Astrocyte of the spinal cord (primary cell): ENCODE measurements around the gene EFCAB11.

Experiments used
- DNase-seq: peaks from one replicate; pipeline ENCODE4 v3.0.0; 2011; ENCODE audit warnings: low read depth, low spot score
- H3K4me3 ChIP-seq: 2 replicates; pipeline ENCODE4 v1.5.1; 2011; ENCODE audit warnings: low read depth, mild to moderate bottlenecking, low read length, moderate library complexity
- CTCF ChIP-seq: IDR thresholded peaks from 2 replicates; pipeline ENCODE4 v1.5.1; 2012; ENCODE audit warnings: low read depth, mild to moderate bottlenecking, low read length, inconsistent platforms
- in situ Hi-C: cut with HindIII; loops from 2 replicates; pipeline ENCODE4 v1.10.0; 2017; ENCODE audit warnings: low sequenced_read_pairs

Gene EFCAB11

GRCh38 chr14:89973234-89973823 is 18.8 kb upstream of the EFCAB11 start:
- DNase-seq, result peak; percentile 67
- peak; percentile 85 for TF ChIP-seq CTCF
- H3K4me3 ChIP-seq, result no peak overlapping the region
- in situ Hi-C loops, result no loop called here

GRCh38 chr14:89965839-89966238 is 11.3 kb upstream of the EFCAB11 start:
- no peak for TF ChIP-seq CTCF
- no peak overlapping the region for H3K4me3 ChIP-seq
- no peak for DNase-seq
- in situ Hi-C loops, result no loop called here

- DNase-seq, result no peak
- in situ Hi-C loops, result no loop called here
- H3K4me3 ChIP-seq, result no peak overlapping the region
- TF ChIP-seq CTCF, result no peak
Observed at GRCh38 chr14:89963288-89963978, 8.9 kb upstream of the EFCAB11 start.

DNA sequence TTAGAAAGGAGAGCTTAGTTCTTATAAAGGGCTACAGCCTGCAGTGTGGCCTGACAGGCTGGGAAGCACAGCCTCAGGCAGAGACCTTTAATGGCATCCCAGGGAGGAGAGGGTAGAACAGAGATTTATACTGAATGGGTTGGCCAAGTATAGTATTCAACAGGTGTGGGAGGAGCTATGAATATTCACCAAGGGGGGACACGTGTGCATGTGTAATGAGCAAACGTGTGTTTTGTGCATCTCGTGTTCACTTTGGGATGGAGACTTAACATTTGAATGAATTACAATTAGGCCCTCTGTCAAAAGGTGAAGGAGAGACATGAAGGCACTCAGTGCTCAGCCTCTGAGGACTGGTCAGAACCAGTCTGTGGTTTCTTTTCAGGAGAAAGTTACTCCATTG is 6.4 kb upstream of the EFCAB11 start:
- no peak for DNase-seq
- H3K4me3 ChIP-seq, result no peak overlapping the region
- TF ChIP-seq CTCF, result no peak
- in situ Hi-C loops, result no loop called here

DNA sequence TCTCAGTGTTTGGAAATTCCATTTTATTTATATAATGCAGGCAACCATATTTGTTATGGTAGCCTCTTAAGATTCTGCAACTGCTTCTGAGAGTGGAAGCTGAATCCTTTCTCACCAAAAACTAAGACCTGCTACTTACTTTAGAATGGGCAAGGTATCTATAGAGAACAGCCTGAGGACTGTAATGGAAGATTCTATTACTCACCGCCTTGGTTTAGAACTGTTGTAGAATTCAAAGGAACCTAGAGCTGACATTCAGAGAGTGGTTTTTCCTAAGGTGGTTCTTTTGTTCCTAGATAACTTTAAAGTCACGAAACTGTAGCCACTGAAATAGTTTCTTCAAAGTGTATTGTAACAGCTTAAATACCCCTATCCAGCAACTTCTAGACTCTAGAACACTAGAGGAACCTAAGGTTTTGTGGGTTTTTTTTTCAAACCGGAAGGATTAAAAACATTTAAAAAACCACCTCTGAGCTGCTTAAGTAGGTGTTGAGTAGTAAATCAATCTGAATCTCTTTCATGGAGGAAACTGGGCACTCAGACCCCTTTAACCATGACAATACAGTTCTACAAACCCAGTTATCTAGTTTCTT is 5.4 kb upstream of the EFCAB11 start:
- DNase-seq, result no peak
- in situ Hi-C loops, result no loop called here
- H3K4me3 ChIP-seq, result no peak overlapping the region
- no peak for TF ChIP-seq CTCF

DNA sequence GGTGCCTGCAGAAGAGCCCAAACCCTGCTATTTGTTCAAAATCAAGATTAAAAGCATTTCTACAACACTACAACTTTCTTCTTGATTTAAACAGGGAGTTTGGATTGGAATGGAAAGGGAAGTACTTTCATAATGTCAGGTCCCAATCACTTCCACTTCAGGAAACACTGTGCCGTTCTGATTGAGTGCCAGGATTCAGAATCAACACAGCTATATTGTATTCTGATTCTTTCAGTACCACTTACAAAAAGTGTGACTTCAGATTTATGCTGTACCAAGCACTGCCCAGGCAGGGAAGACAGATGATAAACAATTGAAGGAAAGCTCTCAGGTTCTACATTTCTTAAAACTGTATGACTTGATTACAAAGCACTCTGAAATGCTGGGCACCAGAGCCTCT is 4.4 kb upstream of the EFCAB11 start:
- DNase-seq, result no peak
- H3K4me3 ChIP-seq, result no peak overlapping the region
- no peak for TF ChIP-seq CTCF
- in situ Hi-C loops, result no loop called here
